ENCODE results near the gene SMARCAL1. TPM values are rescaled to one million over a fixed set of nuclear protein-coding genes. Genes with fewer than 3 reads are reported as not detected.
"Not testable (repeated sequence)": the region's sequence is repeated elsewhere in the genome, so short reads cannot be mapped to it uniquely, and the experiment has no call there.

Gene SMARCAL1
- total RNA-seq, 1 donor from 2014 or later: 34.3 TPM

- ATAC-seq (ENCODE audit: low read depth) (no peak), DNase-seq (no peak)
- TF ChIP-seq CTCF (IDR thresholded peaks at IDR 0.05): no peak
- ChIA-PET POLR2A (interaction anchor here (0.8 kb wide), 1 partner anchor 19 kb away, joined by 4 read pairs; the partner anchor contains the start of gene RPL37A), CTCF (interaction anchor here (0.8 to 3.3 kb wide), 6 partner anchors 9 to 1239 kb away, joined by 3 to 23 read pairs (median 4); no protein-coding TSS in a partner anchor)
- Mint-ChIP-seq H3K4me3 (no peak overlapping the region), H3K27me3 (no peaks in the 10 kb centered on the region), H3K27ac (no peak overlapping the region), H3K9me3 (no peaks in the 10 kb centered on the region), H3K36me3 (ENCODE audit: low read depth) (no peaks in the 10 kb centered on the region), H3K4me1 (no peaks in the 10 kb centered on the region)
- intact Hi-C loops (cut with micrococcal nuclease): loop anchor here (2.0 to 5.0 kb wide), 2 partner anchors 993 to 1240 kb away; no protein-coding TSS in a partner anchor
Observed at GRCh38 chr2:216517447-216518225, 105.4 kb downstream of the SMARCAL1 start.

GRCh38 chr2:216518566-216519119, 106.4 kb downstream of the SMARCAL1 start:
- H3K4me3 Mint-ChIP-seq; H3K27ac Mint-ChIP-seq; H3K9me3 Mint-ChIP-seq; DNase-seq; H3K27me3 Mint-ChIP-seq; H3K36me3 Mint-ChIP-seq (ENCODE audit: low read depth); H3K4me1 Mint-ChIP-seq; ATAC-seq (ENCODE audit: low read depth): not testable (repeated sequence)
- intact Hi-C loops (cut with micrococcal nuclease): loop anchor here (1.0 to 5.0 kb wide), 3 partner anchors 148 to 1239 kb away; no protein-coding TSS in a partner anchor
- CTCF ChIA-PET: interaction anchor here (0.8 to 3.3 kb wide), 8 partner anchors 8 to 1238 kb away, joined by 3 to 23 read pairs (median 4); no protein-coding TSS in a partner anchor
- POLR2A ChIA-PET: interaction anchor here (0.8 kb wide), 1 partner anchor 20 kb away, joined by 4 read pairs; the partner anchor contains the start of gene RPL37A

GRCh38 chr2:216519154-216519762, 107.0 kb downstream of the SMARCAL1 start:
- H3K4me3 Mint-ChIP-seq: no peak overlapping the region
- ChIA-PET POLR2A (no interaction called here), CTCF (interaction anchor here (1.6 to 1.8 kb wide), 4 partner anchors 9 to 1194 kb away, joined by 4 to 10 read pairs (median 6); no protein-coding TSS in a partner anchor)
- H3K9me3 Mint-ChIP-seq: no peaks in the 10 kb centered on the region
- peak; percentile 56 for ATAC-seq (ENCODE audit: low read depth)
- H3K36me3 Mint-ChIP-seq (ENCODE audit: low read depth): no peaks in the 10 kb centered on the region
- no peaks in the 10 kb centered on the region for H3K4me1 Mint-ChIP-seq
- H3K27me3 Mint-ChIP-seq: no peaks in the 10 kb centered on the region
- TF ChIP-seq CTCF (IDR thresholded peaks at IDR 0.05): no peak
- no peak overlapping the region for H3K27ac Mint-ChIP-seq
- intact Hi-C loops (cut with micrococcal nuclease): loop anchor here (1.0 to 5.0 kb wide), 3 partner anchors 147 to 1238 kb away; no protein-coding TSS in a partner anchor
- DNase-seq: no peak

GRCh38 chr2:216520112-216520511, 107.8 kb downstream of the SMARCAL1 start:
- Mint-ChIP-seq H3K36me3 (ENCODE audit: low read depth) (no peaks in the 10 kb centered on the region), H3K27ac (no peak overlapping the region), H3K9me3 (no peaks in the 10 kb centered on the region), H3K27me3 (no peaks in the 10 kb centered on the region), H3K4me3 (no peak overlapping the region), H3K4me1 (no peaks in the 10 kb centered on the region)
- DNase-seq (no peak), ATAC-seq (ENCODE audit: low read depth) (no peak)
- intact Hi-C loops (cut with micrococcal nuclease): no loop called here
- ChIA-PET POLR2A (no interaction called here), CTCF (interaction anchor here (1.6 to 1.8 kb wide), 4 partner anchors 10 to 1193 kb away, joined by 4 to 10 read pairs (median 6); no protein-coding TSS in a partner anchor)
- TF ChIP-seq CTCF (IDR thresholded peaks at IDR 0.05): no peak

- intact Hi-C loops (cut with micrococcal nuclease): no loop called here
- no peak for TF ChIP-seq CTCF (IDR thresholded peaks at IDR 0.05)
- CTCF ChIA-PET: no interaction called here
- Mint-ChIP-seq H3K27me3 (no peaks in the 10 kb centered on the region), H3K36me3 (ENCODE audit: low read depth) (no peaks in the 10 kb centered on the region), H3K4me3 (no peak overlapping the region), H3K4me1 (no peaks in the 10 kb centered on the region), H3K9me3 (no peaks in the 10 kb centered on the region), H3K27ac (no peak overlapping the region)
- DNase-seq: no peak
- no peak for ATAC-seq (ENCODE audit: low read depth)
- POLR2A ChIA-PET: no interaction called here
Observed at GRCh38 chr2:216522892-216523502, 110.7 kb downstream of the SMARCAL1 start.
